Fibroblast of lung (primary cell): ENCODE data around the gene GALNT11.

Source experiments
- CTCF ChIP-seq, 2 donors: IDR thresholded peaks in 1 of 2; conservative IDR thresholded peaks in 1 of 2; 1 replicate in 1 of 2; 2 replicates in 1 of 2; pipeline ENCODE4 v1.5.1; 2011 to 2012; ENCODE audit warnings: low read length in 2 of 2, control low read depth in 1 of 2, inconsistent platforms in 1 of 2, low read depth in 1 of 2, mild to moderate bottlenecking in 1 of 2
- EZH2 ChIP-seq: IDR thresholded peaks from 2 replicates; pipeline ENCODE4 v1.5.1; 2012; ENCODE audit warnings: low read length, control low read depth, mild to moderate bottlenecking; ENCODE audit errors: missing control alignments

- TF ChIP-seq EZH2 (no peak), CTCF (conservative IDR thresholded peaks at IDR 0.05 in 1 of 2, IDR thresholded peaks at IDR 0.05 in 1 of 2; ENCODE audit: low read depth in 1 of 2, low read length in 2 of 2) (no peak)
These were observed 51.8 kb downstream of the GALNT11 start for GRCh38 chr7:152076940-152077933.
